Uterus (tissue), 4 donors: ENCODE results near the gene CELF2. TPM values are rescaled to one million over a fixed set of nuclear protein-coding genes. Genes with fewer than 3 reads are reported as not detected.

Source experiments
- DNase-seq, 2 donors: peaks; one replicate each; pipeline ENCODE4 v3.0.0-alpha.2; 2019 to 2020
- H3K27ac ChIP-seq, 2 donors: fragments of 200-600 bp; sonication (generic); 1 replicate in 1 of 2; 2 replicates in 1 of 2; pipeline ENCODE4 v1.5.1; 2016 to 2018
- H3K27me3 ChIP-seq, 2 donors: fragments of 200-600 bp; sonication (generic); one replicate each; pipeline ENCODE4 v1.5.1; 2018 to 2019; ENCODE audit warnings: control low read depth in 1 of 2
- H3K36me3 ChIP-seq, 2 donors: fragments of 200-600 bp; sonication (generic); one replicate each; pipeline ENCODE4 v1.5.1; 2019; ENCODE audit warnings: control low read depth in 1 of 2
- H3K4me1 ChIP-seq, 2 donors: fragments of 200-600 bp; sonication (generic); one replicate each; pipeline ENCODE4 v1.5.1; 2018 to 2019; ENCODE audit warnings: control low read depth in 1 of 2
- H3K4me3 ChIP-seq, 2 donors: fragments of 200-600 bp; sonication (generic); 1 replicate in 1 of 2; 2 replicates in 1 of 2; pipeline ENCODE4 v1.5.1; 2018 to 2019; ENCODE audit warnings: mild to moderate bottlenecking in 1 of 2
- H3K9me3 ChIP-seq, 2 donors: fragments of 200-600 bp; sonication (generic); one replicate each; pipeline ENCODE4 v1.5.1; 2019; ENCODE audit warnings: control low read depth in 1 of 2
- POLR2A ChIP-seq, 2 donors: fragments of 450-650 bp; IDR thresholded peaks; one replicate each; pipeline ENCODE4 v1.6.1; 2016; ENCODE audit warnings: antibody characterized with exemption in 2 of 2, mild to moderate bottlenecking in 1 of 2, moderate library complexity in 1 of 2
- intact Hi-C: fragments of 100-400 bp; cut with DNase I; formaldehyde crosslinking; loops from one replicate; pipeline ENCODE4 v1.15.1; 2023; ENCODE audit warnings: low total_unique reads
- total RNA-seq, 4 donors: library from RNA; depleted of rRNA in 3 of 4; stranded (reverse); fragments of >200 nt in 3 of 4; gene quantifications; one replicate each; pipeline versions ENCODE4 v1.1.0 to v1.2.4, GENCODE V29; 2014 to 2023
- TF ChIP-seq, protein P1 (sequence below), 4 experiments: fragments of 200-600 bp in 2 of 4; fragments of 450-650 bp in 2 of 4; sonication (generic) in 2 of 4; IDR thresholded peaks; one replicate each; pipeline ENCODE4 v1.5.1; 2016 to 2019; ENCODE audit warnings: antibody characterized with exemption in 4 of 4, mild to moderate bottlenecking in 2 of 4, moderate library complexity in 1 of 4
- donor health status: DM: yes; HTN: yes; CAD: no.

Gene CELF2
- total RNA-seq, 4 donors from 2014 or later = 12.8 to 59.2 (median 44.0) TPM

GRCh38 chr10:11243425-11244222 is 226.0 kb downstream of the CELF2 start:
- no peak for DNase-seq
- TF ChIP-seq, protein P1, sequence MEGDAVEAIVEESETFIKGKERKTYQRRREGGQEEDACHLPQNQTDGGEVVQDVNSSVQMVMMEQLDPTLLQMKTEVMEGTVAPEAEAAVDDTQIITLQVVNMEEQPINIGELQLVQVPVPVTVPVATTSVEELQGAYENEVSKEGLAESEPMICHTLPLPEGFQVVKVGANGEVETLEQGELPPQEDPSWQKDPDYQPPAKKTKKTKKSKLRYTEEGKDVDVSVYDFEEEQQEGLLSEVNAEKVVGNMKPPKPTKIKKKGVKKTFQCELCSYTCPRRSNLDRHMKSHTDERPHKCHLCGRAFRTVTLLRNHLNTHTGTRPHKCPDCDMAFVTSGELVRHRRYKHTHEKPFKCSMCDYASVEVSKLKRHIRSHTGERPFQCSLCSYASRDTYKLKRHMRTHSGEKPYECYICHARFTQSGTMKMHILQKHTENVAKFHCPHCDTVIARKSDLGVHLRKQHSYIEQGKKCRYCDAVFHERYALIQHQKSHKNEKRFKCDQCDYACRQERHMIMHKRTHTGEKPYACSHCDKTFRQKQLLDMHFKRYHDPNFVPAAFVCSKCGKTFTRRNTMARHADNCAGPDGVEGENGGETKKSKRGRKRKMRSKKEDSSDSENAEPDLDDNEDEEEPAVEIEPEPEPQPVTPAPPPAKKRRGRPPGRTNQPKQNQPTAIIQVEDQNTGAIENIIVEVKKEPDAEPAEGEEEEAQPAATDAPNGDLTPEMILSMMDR (IDR thresholded peaks at IDR 0.05) = no peak
- TF ChIP-seq POLR2A (IDR thresholded peaks at IDR 0.05) = no peak
- H3K27me3 ChIP-seq = no peaks in the 10 kb centered on the region
- no peak overlapping the region for H3K4me3 ChIP-seq
- no peaks in the 10 kb centered on the region for H3K36me3 ChIP-seq
- no peak overlapping the region for H3K27ac ChIP-seq
- no peaks in the 10 kb centered on the region for H3K4me1 ChIP-seq
- H3K9me3 ChIP-seq = no peaks in the 10 kb centered on the region
- intact Hi-C loops = no loop called here

DNA sequence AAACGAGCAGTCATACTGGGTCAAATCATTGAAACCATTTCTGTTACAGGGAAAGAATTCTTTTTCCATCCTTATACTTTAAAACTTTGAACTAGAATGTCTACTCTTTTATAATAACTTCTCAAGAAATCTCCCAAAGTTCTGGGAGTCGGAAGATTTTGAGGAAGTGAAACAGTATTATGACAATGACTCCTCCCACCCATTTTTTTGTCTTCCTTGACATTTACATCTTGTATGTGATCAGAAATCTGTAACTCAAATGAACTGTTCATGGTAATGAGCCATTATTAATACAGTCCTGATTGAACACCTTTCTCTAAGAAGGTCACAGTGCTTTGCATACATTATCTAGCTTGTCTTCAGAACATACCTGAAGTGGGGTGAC is 227.4 kb downstream of the CELF2 start:
- no peak overlapping the region for H3K4me3 ChIP-seq
- no peak for DNase-seq
- intact Hi-C loops = no loop called here

DNA sequence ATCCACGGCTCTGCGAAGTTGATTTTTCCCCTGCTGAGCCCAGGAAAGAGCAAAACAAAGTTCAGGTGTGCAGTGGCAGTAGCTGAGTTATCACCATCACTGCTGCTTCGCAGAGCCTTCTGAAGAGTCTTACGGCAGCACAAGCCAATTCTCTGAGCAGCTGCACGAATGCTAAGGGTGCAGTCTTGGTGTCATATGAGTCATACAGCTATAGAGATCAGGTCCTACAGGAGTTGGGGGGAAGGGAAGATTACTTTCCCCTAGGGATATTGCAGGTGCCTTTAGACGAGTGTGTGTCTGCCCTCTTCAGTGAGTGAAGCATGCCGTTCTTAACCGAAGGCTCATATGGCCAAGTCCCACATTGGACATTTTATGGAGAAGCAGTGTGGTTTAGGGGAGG is 227.8 kb downstream of the CELF2 start:
- Histone ChIP-seq H3K27ac (no peak overlapping the region), H3K36me3 (no peaks in the 10 kb centered on the region), H3K4me3 (no peak overlapping the region), H3K27me3 (no peaks in the 10 kb centered on the region), H3K9me3 (no peaks in the 10 kb centered on the region), H3K4me1 (no peaks in the 10 kb centered on the region)
- TF ChIP-seq, protein P1 (IDR thresholded peaks at IDR 0.05) = no peak
- no peak for TF ChIP-seq POLR2A (IDR thresholded peaks at IDR 0.05)
- intact Hi-C loops = no loop called here
- DNase-seq = no peak

More for the DNA sequence above, 227.4 kb downstream of the CELF2 start:
- TF ChIP-seq, protein P1 (IDR thresholded peaks at IDR 0.05) = no peak
- no peak for TF ChIP-seq POLR2A (IDR thresholded peaks at IDR 0.05)
- Histone ChIP-seq H3K36me3 (no peaks in the 10 kb centered on the region), H3K9me3 (no peaks in the 10 kb centered on the region), H3K27me3 (no peaks in the 10 kb centered on the region), H3K4me1 (no peaks in the 10 kb centered on the region), H3K27ac (no peak overlapping the region)

DNA sequence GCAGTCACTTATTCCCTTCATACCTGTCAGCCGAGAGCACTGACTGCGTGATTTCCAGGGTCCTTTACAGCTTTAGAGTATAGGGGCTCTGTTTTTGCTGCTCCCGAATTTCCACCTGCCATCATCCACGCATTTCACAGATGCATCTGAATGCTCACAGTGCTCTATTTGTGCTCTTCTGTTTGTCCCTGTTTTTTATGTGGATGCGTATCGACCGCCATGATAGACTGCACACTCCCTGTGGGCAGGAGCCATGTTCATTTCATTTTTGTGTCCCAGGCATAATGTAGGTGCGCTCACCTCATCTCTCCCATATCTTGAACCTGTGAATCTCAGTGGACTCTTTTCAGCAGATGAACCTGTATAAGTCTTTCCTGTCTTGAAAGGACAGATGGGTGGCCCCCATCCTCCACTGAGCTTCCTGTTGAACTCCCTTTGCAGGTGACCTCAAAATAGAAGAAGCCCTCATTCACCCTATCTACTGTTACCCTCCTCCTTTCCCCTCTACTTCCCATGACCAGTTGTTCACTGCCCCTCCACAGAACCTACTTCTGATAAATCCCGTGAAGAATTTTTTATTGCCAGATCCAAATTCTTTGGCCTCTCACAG is 228.4 kb downstream of the CELF2 start:
- no peak for DNase-seq
- no peaks in the 10 kb centered on the region for H3K4me1 ChIP-seq

More for the DNA sequence above, 228.4 kb downstream of the CELF2 start:
- no peak overlapping the region for H3K4me3 ChIP-seq
- no peak overlapping the region for H3K27ac ChIP-seq
- intact Hi-C loops = no loop called here
- no peaks in the 10 kb centered on the region for H3K9me3 ChIP-seq
- TF ChIP-seq, protein P1 (IDR thresholded peaks at IDR 0.05) = no peak
- no peak for TF ChIP-seq POLR2A (IDR thresholded peaks at IDR 0.05)
- no peaks in the 10 kb centered on the region for H3K27me3 ChIP-seq
- no peaks in the 10 kb centered on the region for H3K36me3 ChIP-seq
